Right lobe of liver (tissue), 6 donors: ENCODE measurements around the gene CIROP. TPM values are rescaled to one million over a fixed set of nuclear protein-coding genes. Genes with fewer than 3 reads are reported as not detected.
A peak's percentile ranks its signal among the peaks of the same experiment; 100 is the strongest.

Experiments used
- ATAC-seq, 4 donors: fragments of 200-7000 bp; cut with Tn5 transposase; one replicate each; pipeline ENCODE4 v1.9.1; 2020; ENCODE audit warnings: mild to moderate bottlenecking in 4 of 4, moderate library complexity in 4 of 4
- DNase-seq, 3 donors: peaks; one replicate each; pipeline ENCODE4 v3.0.0-alpha.2; 2020
- H3K27ac ChIP-seq, 3 donors: fragments of 200-600 bp; one replicate each; pipeline ENCODE4 v1.8.0; 2022
- H3K27me3 ChIP-seq, 2 donors: fragments of 200-600 bp; one replicate each; pipeline ENCODE4 v1.8.0; 2022
- H3K36me3 ChIP-seq, 4 donors: fragments of 200-600 bp; sonication (generic) in 1 of 4; one replicate each; pipeline versions ENCODE4 v1.5.1 to v1.8.0; 2017 to 2022; ENCODE audit warnings: control low read depth in 1 of 4
- H3K4me1 ChIP-seq, 4 donors: fragments of 200-600 bp; sonication (generic) in 1 of 4; one replicate each; pipeline versions ENCODE4 v1.5.1 to v1.8.0; 2017 to 2022; ENCODE audit warnings: control low read depth in 1 of 4
- H3K4me3 ChIP-seq, 3 donors: fragments of 200-600 bp; one replicate each; pipeline ENCODE4 v1.8.0; 2022
- H3K9me3 ChIP-seq, 4 donors: fragments of 200-600 bp; sonication (generic) in 1 of 4; one replicate each; pipeline versions ENCODE4 v1.5.1 to v1.8.0; 2017 to 2022; ENCODE audit warnings: control low read depth in 1 of 4
- CTCF ChIP-seq, 4 donors: fragments of 200-600 bp in 3 of 4; fragments of 450-650 bp in 1 of 4; IDR thresholded peaks; one replicate each; pipeline versions ENCODE4 v1.5.1 to v1.8.0; 2016 to 2022; ENCODE audit warnings: antibody characterized with exemption in 4 of 4, mild to moderate bottlenecking in 2 of 4
- POLR2A ChIP-seq: fragments of 450-650 bp; IDR thresholded peaks from one replicate; pipeline ENCODE4 v1.6.1; 2017; ENCODE audit warnings: antibody characterized with exemption, mild to moderate bottlenecking
- WGBS: methylation state at CpG from one replicate; pipeline ENCODE4 v1.1.6; 2018; ENCODE audit warnings: low coverage, low lambda C conversion rate; ENCODE audit not compliant: insufficient coverage; ENCODE audit errors: missing lambda C conversion rate; 5-methylcytosine and 5-hydroxymethylcytosine counted together
- intact Hi-C, 2 donors: fragments of 100-400 bp; cut with DNase I; formaldehyde crosslinking; loops; one replicate each; pipeline versions ENCODE4 v1.11.2 to v1.14.1; 2022
- total RNA-seq, 6 experiments: library from RNA; depleted of rRNA in 2 of 6; stranded (reverse); fragments of >200 nt in 2 of 6; fragmentation: NEBNext Ultra II Directional in 3 of 6; extraction: Animal tissue kit (Norgen Biotek cat#: 25700) in 3 of 6; gene quantifications; one replicate each; pipeline versions ENCODE4 v1.1.0 to v1.2.4, GENCODE V29; 2016 to 2023
- donor health status: DM: no; HTN: yes; CAD: no.
- donor health status: DM: no; HTN: no; CAD: no.
- donor health status: DM: no; HTN: no; CAD: no.
- donor health status: DM: no; HTN: yes; CAD: no.
- donor health status: DM: no; HTN: yes; CAD: no.

The CIROP gene
- total RNA-seq, 6 experiments from 2014 or later = not detected

DNA sequence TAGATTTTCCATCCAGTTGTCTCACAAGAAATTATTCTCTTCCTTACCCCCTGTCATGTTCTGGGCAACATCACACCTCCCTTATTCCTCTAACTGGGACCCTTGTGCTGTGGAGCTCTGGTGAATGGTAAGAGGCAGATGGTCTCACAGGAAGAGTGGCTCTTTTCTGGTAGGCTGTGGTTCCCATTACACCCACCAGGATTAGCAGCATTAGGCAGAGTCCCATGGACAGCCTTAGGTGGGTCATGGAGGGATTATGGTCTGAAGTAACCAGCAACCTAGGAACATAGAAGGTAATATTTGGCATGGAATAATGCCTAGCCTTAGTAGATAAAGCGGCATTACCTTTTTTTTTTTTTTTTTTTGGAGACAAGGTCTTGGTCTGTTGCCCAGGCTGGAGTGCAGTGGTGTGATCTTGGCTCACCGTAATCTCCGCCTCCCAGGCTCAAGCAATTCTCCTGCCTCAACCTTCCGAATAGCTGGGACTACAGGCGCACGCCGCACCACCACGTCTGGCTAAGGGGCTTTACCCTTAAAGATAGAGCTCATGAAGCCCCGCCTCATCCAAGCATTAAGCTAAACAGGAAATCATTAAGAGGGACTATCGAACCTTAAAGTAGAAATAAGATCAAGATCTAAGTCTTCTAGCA, 5.5 kb downstream of the CIROP start:
- intact Hi-C loops = no loop called here
- 39% methylated on average over 3 of the region's 10 CpGs for WGBS
- peaks cover 0 to 25% (median 3%) of the 10 kb centered on the region in 4 donors for H3K4me1 ChIP-seq
- H3K36me3 ChIP-seq = peaks cover 0 to 8% (median 3%) of the 10 kb centered on the region in 4 donors
- no peak for TF ChIP-seq CTCF (IDR thresholded peaks at IDR 0.05)
- no peak for TF ChIP-seq POLR2A
- ATAC-seq = no peak
- H3K4me3 ChIP-seq = no peak overlapping the region
- DNase-seq = no peak
- H3K27me3 ChIP-seq = no peaks in the 10 kb centered on the region
- H3K9me3 ChIP-seq = no peaks in the 10 kb centered on the region
- no peak overlapping the region for H3K27ac ChIP-seq

DNA sequence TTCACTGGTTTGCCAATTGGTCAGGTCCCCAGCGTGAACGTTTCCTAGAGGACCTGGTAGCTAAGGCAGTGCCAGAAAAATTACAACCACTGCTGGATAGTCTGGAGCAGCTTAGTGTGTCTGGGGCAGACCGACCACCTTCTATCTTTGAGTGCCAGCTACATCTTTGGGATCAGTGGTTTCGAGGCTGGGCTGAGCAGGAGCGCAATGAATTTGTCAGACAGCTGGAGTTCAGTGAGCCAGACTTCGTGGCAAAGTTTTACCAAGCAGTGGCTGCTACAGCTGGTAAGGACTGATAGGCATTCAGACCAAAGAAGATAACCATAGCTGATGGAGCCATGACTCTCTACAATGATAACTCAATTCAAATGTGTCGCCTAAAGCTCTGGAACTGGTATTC, 7.0 kb downstream of the CIROP start:
- no peak overlapping the region for H3K27ac ChIP-seq
- ATAC-seq = no peak
- H3K4me3 ChIP-seq = no peak overlapping the region
- DNase-seq = no peak
- H3K36me3 ChIP-seq = peaks cover 0 to 12% (median 3%) of the 10 kb centered on the region in 4 donors
- intact Hi-C loops = no loop called here
- no peaks in the 10 kb centered on the region for H3K27me3 ChIP-seq
- 88% methylated on average over 5 of the region's 7 CpGs for WGBS
- TF ChIP-seq CTCF (IDR thresholded peaks at IDR 0.05) (no peak), POLR2A (no peak)
- no peaks in the 10 kb centered on the region for H3K9me3 ChIP-seq
- peaks cover 0 to 36% (median 8%) of the 10 kb centered on the region in 4 donors for H3K4me1 ChIP-seq

DNA sequence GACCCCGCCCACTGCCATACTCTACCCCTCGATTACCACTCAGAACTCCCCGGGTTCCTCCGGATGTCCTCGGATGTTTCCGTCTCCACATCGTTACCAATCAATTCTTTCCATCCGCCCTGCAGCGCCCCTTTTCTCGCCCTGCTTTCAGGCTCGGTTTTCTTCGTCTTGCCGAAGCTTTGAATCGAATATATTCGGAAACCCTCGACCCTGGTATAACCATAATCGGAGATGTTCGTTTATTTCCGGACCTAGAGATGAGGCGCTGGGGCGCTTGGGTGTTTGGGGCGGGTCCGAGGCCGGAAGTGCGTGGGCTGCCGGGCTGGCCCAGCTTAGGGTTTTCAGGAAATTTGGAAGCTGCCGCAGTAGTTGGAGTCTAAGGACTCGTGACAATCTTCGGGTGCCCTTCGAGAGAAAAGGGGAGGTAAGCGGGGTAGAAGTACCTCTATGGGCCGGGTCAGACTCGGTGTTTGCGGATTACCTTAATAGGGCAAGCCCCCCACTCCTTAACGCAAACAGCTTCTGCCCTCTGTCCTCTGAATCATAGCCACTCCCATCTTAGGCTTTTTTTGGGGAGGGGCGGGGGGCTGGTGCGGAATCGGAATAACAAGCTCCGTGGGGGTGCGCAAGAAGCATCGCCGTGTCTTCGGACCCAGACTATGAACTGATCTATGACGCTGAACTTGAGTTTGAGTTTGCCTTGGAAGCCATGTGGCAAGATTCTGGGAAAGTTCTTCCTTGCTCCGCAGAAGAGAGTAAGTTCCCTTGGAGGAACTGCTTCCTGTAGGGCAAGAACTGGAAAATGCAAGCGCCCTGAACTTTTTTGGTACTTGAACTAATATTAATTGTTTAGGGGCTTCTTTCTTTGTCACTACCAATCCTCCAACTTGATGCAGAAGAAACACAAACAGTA, 9.3 kb downstream of the CIROP start, which contains the start of gene C14orf119:
Gene C14orf119 (plus strand): TSS at position 310 of the 913 bp plus-strand sequence. CDS start 2,154 bp downstream, outside the sequence.
- no peaks in the 10 kb centered on the region for H3K9me3 ChIP-seq
- no peaks in the 10 kb centered on the region for H3K27me3 ChIP-seq
- intact Hi-C loops = no loop called here
- peak within 1 kb of the TSS; percentile 79 to 91 (median 86) for H3K4me3 ChIP-seq
- under 1% methylated on average over 35 of the region's 46 CpGs for WGBS
- peaks cover 0 to 36% (median 8%) of the 10 kb centered on the region in 4 donors for H3K4me1 ChIP-seq
- peaks cover 0 to 34% (median 7%) of the 10 kb centered on the region in 4 donors for H3K36me3 ChIP-seq
- ATAC-seq (peak; percentile 89 to 95 (median 92)), DNase-seq (peak in 2 of 3 donors; percentile 99 to 100)
- TF ChIP-seq CTCF (IDR thresholded peaks at IDR 0.05) (no peak), POLR2A (peak; percentile 83)
- H3K27ac ChIP-seq = peak within 1 kb of the TSS; percentile 95 to 99 (median 97)

DNA sequence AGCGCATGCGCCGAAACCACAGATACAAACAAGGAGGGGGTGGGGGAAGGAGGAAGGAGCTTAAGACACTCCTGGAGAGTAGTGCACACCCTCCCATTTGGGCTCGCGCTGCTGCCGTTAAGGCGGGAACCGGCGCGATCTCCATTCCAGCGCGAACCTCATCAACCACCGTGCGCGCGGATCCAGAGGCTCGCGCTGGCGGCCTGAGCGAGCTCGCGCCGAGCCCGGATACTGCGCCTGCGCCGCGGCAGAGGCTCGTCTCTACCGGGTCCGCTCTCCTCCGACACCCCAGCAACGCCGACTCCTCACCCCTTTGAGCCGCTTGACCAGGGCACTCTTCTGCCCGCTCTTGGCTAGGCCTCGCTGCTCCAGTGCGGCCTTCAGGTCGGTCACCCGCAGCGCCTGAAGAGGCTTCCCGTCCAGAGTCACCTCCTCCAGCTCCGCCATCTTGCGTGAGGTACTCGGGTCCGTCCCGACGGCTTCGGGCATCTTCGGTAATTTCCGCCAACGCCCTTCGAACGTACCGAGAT, 10.1 kb downstream of the CIROP start, which contains the start of gene ACIN1:
Gene ACIN1 (minus strand): TSS at position 471 of the 530 bp plus-strand sequence. CDS start 24 bp downstream, at position 447.
- whole genome bisulfite sequencing = 0% methylated on average over 3 of the region's 55 CpGs
- Histone ChIP-seq H3K27me3 (no peaks in the 10 kb centered on the region), H3K27ac (peak within 1 kb of the TSS; percentile 95 to 99 (median 97)), H3K4me3 (peak within 1 kb of the TSS; percentile 79 to 91 (median 86)), H3K36me3 (peaks cover 6 to 41% (median 12%) of the 10 kb centered on the region in 4 donors), H3K9me3 (no peaks in the 10 kb centered on the region), H3K4me1 (peaks cover 0 to 35% (median 8%) of the 10 kb centered on the region in 4 donors)
- intact Hi-C loops = no loop called here
- ATAC-seq = peak; percentile 59 to 71 (median 70)
- peak in 2 of 3 donors; percentile 76 to 98 for DNase-seq
- TF ChIP-seq CTCF (IDR thresholded peaks at IDR 0.05) = no peak
- TF ChIP-seq POLR2A = peak; percentile 3
